GM18502 (cell line): ENCODE data around the gene SDK1.
"Not testable (repeated sequence)": the region's sequence is repeated elsewhere in the genome, so short reads cannot be mapped to it uniquely, and the experiment has no call there.

ENCODE experiments used
- ATAC-seq: cut with Tn5 transposase; IDR thresholded peaks from one replicate; pipeline ENCODE4 v1.9.1; 2021; ENCODE audit warnings: mild to moderate bottlenecking; ENCODE audit not compliant: unreplicated experiment, poor library complexity

SDK1 gene

DNA sequence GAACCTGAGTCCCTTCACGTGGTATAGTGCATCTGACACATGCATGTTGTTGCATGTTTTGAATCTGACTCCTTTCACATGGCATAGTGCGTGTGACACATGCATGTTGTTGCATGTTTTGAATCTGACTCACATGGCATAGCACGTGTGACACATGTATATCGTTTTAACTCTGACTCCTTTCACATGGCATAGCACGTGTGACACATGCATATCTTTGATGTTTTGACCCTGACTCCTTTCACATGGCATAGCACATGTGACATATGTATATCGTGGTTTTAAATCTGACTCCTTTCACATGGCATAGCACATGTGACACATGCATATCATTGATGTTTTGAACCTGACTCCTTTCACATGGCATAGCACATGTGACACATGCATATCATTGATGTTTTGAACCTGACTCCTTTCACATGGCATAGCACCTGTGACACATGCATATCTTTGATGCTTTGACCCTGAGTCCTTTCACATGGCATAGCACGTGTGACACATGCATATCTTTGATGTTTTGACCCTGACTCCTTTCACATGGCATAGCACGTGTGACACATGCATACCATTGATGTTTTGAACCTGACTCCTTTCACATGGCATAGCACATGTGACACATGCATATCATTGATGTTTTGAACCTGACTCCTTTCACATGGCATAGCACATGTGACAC is 454.9 kb downstream of the SDK1 start:
- not testable (repeated sequence) for ATAC-seq

- no peak for ATAC-seq
Observed at GRCh38 chr7:3757059-3757458, 456.0 kb downstream of the SDK1 start.

DNA sequence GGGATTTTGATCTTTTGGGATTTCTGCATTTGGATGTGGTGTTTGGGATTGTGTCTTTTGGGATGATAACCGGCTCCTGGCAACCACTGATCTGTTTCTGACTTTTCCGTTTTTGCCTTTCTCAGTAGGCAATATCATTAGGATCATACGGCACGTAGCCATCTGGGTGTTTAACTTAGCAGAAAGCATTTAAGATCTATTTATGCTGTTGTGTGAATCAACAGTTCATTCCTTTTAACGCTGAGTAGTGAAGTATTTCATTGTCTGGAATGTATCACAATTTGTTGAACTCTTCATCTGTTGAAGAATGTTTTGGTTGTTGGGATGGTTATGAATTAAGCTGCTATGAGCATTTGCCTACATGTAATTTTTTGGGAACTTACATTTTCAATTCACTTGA is 459.6 kb downstream of the SDK1 start:
- ATAC-seq = no peak

DNA sequence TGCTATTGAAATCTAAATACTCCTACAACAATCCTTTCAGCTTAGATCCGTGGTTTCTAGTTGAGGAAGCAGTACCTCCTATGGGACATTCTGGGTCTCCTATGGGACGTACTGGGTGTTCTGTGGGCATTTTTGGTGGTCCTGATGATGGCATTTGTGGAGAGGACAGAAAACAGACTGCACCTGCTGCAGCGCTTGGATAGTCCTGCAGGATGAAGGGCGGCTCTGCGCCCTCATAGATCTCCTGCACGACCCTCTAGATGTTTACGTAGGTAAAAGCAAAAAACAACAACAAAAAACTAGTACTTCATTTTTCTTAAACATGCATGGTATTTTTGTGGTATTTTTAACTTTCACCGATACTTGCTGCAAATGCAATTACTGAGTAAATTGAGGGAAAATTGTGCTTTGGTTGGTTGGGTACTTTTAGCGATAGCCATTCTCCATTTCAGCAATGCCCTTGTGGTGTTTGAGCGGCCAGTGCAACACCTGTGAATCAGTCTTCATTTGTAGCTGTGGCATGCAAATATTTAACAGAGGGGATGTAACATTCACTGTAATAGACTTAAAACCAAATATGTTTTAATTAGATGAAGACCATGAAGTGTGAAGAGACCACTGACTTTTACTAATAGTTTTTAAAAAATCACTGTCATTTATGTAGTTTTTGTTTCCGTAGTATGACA is 461.2 kb downstream of the SDK1 start:
- ATAC-seq = no peak

GRCh38 chr7:3767917-3768777 is 467.1 kb downstream of the SDK1 start:
- ATAC-seq = no peak

- ATAC-seq = no peak
Observed at GRCh38 chr7:3771906-3772305, 470.9 kb downstream of the SDK1 start.

GRCh38 chr7:3778345-3778744 is 477.3 kb downstream of the SDK1 start:
- no peak for ATAC-seq

DNA sequence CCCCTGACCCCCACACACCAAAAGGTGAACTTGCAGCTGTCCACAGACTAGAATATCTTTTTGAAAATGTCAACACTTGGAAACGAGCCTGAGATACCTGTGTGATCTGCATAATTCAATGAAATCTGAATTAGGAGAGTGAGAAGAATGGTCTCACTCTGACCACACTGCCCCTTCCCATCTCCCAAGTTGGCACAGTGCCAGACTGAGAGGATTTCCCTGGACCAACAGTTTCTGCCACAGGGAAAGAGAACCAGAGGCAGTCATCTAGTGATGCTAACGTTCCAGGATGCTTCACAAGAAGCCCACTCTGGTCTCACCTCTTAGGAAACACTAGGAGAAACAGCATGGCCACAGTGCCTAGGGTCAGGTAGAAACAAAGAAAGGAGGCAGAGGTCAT is 479.0 kb downstream of the SDK1 start:
- no peak for ATAC-seq

- no peak for ATAC-seq
Observed at GRCh38 chr7:3780525-3780924, 479.5 kb downstream of the SDK1 start.

DNA sequence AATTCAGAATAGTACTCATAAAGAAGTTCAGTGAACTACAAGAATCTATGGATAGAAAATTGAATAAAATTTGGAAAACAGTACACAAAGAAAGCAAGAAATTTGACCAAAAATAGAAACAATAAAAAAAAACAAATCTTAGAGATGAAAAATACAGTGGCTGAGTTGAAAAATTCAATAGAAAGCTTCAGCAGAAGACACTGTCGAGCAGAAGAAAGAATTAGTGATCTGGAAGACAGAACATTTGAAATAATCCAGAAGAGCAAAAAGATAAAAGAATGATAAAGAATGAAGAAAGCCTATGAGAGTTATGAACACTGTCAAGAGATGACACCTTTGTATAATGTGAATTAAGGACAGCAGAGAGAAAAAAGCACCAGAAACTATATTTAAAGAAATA is 480.6 kb downstream of the SDK1 start:
- ATAC-seq = no peak

- no peak for ATAC-seq
Observed at GRCh38 chr7:3787717-3788264, 486.7 kb downstream of the SDK1 start.

DNA sequence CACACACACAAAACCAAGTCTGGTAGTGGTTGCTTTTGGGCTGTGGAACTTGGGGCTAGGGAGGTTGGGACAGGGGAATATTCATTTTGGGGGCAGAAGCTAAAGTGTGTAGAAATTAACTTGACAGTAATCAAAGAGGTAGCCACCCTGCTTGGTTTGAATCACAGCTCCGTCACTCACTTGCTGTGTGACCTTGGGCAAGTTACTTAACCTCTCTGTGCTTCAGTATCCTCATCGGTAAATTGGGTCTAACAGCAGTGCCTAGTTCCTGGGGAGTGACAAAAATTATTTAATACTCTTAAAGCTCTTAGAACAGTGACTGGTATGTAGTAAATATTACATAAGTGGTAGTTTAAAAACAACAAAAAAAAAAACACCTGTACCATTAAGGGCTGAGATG is 489.8 kb downstream of the SDK1 start:
- no peak for ATAC-seq

DNA sequence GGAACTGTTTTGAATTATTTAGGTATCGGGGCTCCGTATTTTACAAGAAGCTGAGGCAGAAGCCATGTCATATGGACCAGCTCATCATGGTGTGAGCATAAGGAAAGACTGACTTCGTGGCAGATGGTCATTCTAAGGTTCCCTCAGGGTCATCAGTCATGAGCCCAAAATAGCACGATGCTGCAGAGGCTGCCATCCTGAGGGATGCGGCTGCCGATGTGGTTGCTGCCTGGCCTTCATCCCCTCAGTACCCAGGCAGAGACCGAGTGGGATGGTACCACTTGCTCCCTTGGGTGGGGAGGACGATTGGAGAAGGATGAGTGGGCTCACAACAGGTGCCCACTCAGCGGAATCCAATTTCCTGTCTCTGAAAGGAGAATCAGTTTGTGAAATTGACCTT is 490.3 kb downstream of the SDK1 start:
- ATAC-seq = no peak

- no peak for ATAC-seq
Observed at GRCh38 chr7:3795141-3795540, 494.1 kb downstream of the SDK1 start.

- ATAC-seq = no peak
Observed at GRCh38 chr7:3795781-3796180, 494.7 kb downstream of the SDK1 start.

DNA sequence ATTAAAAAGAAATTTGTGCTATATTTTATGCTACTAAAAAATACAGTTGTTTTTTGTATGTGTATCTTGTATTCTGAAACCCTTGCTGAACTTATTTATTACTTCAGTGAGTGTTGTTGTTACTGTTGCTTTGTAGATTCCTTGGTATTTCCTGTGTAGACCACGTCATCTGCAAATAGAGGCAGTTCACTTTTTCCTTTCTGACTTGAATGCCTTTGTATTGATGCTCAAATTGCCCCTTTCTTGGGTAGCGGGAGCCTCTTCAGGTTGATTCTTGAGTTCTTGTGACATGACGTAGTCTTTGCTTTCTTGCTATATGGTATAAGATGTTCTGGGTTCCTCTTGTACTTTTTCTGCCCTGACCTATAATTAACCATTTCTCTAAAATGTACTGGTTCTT is 504.1 kb downstream of the SDK1 start:
- ATAC-seq = no peak

DNA sequence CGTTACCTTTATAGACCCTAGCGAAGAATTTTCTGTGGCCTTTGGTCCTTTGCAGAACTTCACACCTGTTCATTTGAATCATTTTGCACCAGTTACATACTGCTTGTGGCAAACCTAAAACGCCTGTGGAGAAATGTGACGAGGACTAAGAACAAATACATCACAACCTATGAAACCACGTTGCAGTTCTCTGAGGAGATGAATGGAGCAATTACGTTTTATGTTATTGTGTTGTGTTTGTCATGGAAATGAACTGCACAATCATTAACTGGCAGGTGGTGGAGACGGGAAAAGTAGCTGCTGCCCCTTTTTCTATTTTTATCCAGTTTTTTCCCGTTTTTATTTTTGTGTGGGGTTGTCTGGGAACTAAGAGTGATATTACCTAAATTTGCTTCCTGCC is 505.5 kb downstream of the SDK1 start:
- no peak for ATAC-seq

DNA sequence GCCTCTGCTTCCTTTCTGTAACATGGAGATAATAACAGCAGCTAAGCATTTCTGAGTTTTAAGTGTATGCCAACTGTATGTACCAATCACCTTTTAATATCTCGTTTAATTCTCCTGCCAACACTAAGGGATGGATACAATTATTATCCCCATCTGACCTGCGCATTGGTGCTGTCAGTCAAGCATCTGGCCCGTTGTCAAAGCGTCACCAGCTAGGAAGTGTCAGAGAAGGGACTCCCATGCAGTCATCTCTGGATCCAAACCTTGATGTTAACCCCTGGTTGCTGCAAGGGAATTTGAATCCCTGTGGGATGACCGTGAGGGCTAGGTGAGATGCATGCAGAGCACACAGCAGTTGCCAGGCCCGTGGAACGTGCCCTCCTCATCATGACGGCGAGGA is 506.8 kb downstream of the SDK1 start:
- no peak for ATAC-seq

DNA sequence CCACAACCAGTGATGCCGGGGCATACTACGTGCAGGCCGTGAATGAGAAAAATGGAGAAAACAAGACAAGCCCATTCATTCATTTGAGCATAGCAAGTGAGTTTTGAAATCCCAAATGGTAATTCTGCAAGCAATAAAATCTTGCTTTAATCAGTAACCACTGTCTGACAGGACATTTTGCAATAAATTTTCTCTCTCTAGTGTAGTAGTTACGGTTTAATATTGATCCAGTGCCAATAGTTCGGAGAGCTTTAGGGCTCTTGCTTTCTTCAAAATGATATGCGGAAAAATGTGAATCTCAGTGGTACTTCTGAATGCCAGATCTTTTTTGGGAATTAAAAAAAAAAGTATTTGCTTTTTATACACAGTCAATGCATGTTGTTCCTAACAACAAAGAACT is 520.4 kb downstream of the SDK1 start:
- ATAC-seq = no peak

DNA sequence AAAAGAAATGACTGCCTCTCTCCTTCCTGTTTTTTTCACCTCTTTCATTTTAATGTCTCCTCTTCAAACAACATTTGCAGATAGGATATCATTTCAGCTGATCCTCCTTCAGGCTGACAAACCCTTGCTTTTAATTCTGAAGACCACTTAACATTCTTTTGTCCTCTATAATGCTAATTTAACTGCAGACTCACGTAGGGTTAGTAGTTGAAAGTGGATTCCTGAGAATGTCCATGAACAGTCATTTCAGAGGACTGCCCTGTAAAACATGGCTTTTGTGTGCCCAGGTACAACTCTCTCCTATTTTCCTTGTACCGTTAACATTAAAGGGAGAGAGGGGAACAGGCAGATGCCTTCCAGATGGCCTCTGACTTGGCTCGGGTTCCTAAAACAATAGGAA is 524.4 kb downstream of the SDK1 start:
- no peak for ATAC-seq

DNA sequence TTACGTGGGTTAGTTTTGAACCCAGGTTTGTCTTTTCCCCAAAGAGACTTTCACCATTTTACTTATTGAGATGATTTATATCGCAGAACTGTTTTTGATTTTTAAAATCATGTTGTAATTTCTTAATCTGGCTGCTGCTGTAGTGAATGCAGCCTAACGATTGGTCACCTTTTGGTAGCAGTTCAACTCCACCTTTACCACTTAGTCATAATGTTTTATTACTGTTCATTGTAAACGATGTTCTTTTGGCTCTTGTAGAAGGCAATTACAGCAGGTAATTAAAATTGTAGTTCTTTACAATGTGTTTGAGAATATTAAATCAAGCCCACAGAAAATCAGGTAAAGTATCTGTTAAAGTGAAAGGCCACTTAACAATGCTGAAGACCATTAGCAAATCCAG is 531.1 kb downstream of the SDK1 start:
- ATAC-seq = no peak
